ENCODE results near the gene COL5A3.

COL5A3 gene

GRCh38 chr19:10010939-10011338 lies 635 bp upstream of the COL5A3 start:
- DNase-seq, result no peak

- no peak for DNase-seq
Observed at GRCh38 chr19:10009714-10010224, 535 bp downstream of the COL5A3 start.

GRCh38 chr19:10008184-10008765 lies 2.0 kb downstream of the COL5A3 start:
- DNase-seq, result no peak

- DNase-seq, result no peak
Observed at GRCh38 chr19:10007371-10008183, 2.7 kb downstream of the COL5A3 start.

GRCh38 chr19:10006752-10007323 lies 3.5 kb downstream of the COL5A3 start:
- no peak for DNase-seq

- no peak for DNase-seq
Observed at GRCh38 chr19:10006335-10006708, 4.0 kb downstream of the COL5A3 start.

GRCh38 chr19:10005632-10006334 lies 4.5 kb downstream of the COL5A3 start:
- DNase-seq, result no peak

GRCh38 chr19:10004617-10005016 lies 5.7 kb downstream of the COL5A3 start:
- no peak for DNase-seq

- DNase-seq, result no peak
Observed at GRCh38 chr19:10003271-10003670, 7.0 kb downstream of the COL5A3 start.

GRCh38 chr19:10001899-10002298 lies 8.4 kb downstream of the COL5A3 start:
- no peak for DNase-seq

- peak; percentile 59 for DNase-seq
Observed at GRCh38 chr19:10000171-10000826, 10.0 kb downstream of the COL5A3 start.

- no peak for DNase-seq
Observed at GRCh38 chr19:9996541-9996940, 13.8 kb downstream of the COL5A3 start.

- DNase-seq, result no peak
Observed at GRCh38 chr19:9995999-9996398, 14.3 kb downstream of the COL5A3 start.

GRCh38 chr19:9995084-9995483 lies 15.2 kb downstream of the COL5A3 start:
- no peak for DNase-seq

GRCh38 chr19:9991425-9992191 lies 18.7 kb downstream of the COL5A3 start:
- DNase-seq, result no peak

- DNase-seq, result no peak
Observed at GRCh38 chr19:9989504-9989903, 20.8 kb downstream of the COL5A3 start.

GRCh38 chr19:9986787-9987281 lies 23.5 kb downstream of the COL5A3 start:
- DNase-seq, result no peak

- DNase-seq, result no peak
Observed at GRCh38 chr19:9981406-9982260, 28.7 kb downstream of the COL5A3 start.

GRCh38 chr19:9972103-9972502 lies 38.2 kb downstream of the COL5A3 start:
- DNase-seq, result no peak

GRCh38 chr19:9971166-9971897 lies 39.0 kb downstream of the COL5A3 start:
- DNase-seq, result no peak
